ENCODE measurements around the gene DHX57. TPM values are rescaled to one million over a fixed set of nuclear protein-coding genes. Genes with fewer than 3 reads are reported as not detected.
A peak's percentile ranks its signal among the peaks of the same experiment; 100 is the strongest.
"Not testable (repeated sequence)": the region's sequence is repeated elsewhere in the genome, so short reads cannot be mapped to it uniquely, and the experiment has no call there.

Gene DHX57
- total RNA-seq, 1 donor from 2014 or later: 18.6 TPM

- Histone ChIP-seq H3K27ac (ENCODE audit: low read depth, low read length) (no peak overlapping the region), H3K4me3 (ENCODE audit: insufficient read depth, low read depth, low read length) (no peak overlapping the region), H3K79me2 (ENCODE audit: insufficient read depth, low read length) (no peaks in the 10 kb centered on the region), H3K9ac (ENCODE audit: low read length) (no peak overlapping the region), H3K27me3 (ENCODE audit: insufficient read depth, low read length) (no peaks in the 10 kb centered on the region), H3K4me1 (ENCODE audit: insufficient read depth, low read length) (peaks cover 8% of the 10 kb centered on the region), H3K4me2 (ENCODE audit: low read length) (no peak overlapping the region), H4K20me1 (ENCODE audit: insufficient read depth, low read length) (no peaks in the 10 kb centered on the region), H3K36me3 (ENCODE audit: insufficient read depth, low read length) (peaks cover 18% of the 10 kb centered on the region), H2AFZ (ENCODE audit: low read depth, low read length) (no peak overlapping the region), H3K9me3 (ENCODE audit: insufficient read depth, low read depth, low read length) (no peaks in the 10 kb centered on the region)
- Mint-ChIP-seq H3K27ac (ENCODE audit: unreplicated experiment) (no peak overlapping the region), H3K36me3 (ENCODE audit: low read depth, unreplicated experiment) (peaks cover 7% of the 10 kb centered on the region), H3K9me3 (ENCODE audit: unreplicated experiment) (no peaks in the 10 kb centered on the region), H3K27me3 (ENCODE audit: low read depth, unreplicated experiment) (no peaks in the 10 kb centered on the region), H3K4me3 (ENCODE audit: unreplicated experiment) (no peak overlapping the region), H3K4me1 (ENCODE audit: low read depth, unreplicated experiment) (peaks cover 3% of the 10 kb centered on the region)
- DNase-seq (ENCODE audit: low read depth) (no peak), FAIRE-seq (no peak)
- TF ChIP-seq EZH2 (IDR thresholded peaks at IDR 0.05; ENCODE audit: insufficient read depth, low read length) (no peak), CTCF (IDR thresholded peaks at IDR 0.05; ENCODE audit: insufficient read depth, low read depth, low read length) (no peak)
These were observed 45.8 kb downstream of the DHX57 start for GRCh38 chr2:38829971-38830370.

- Histone ChIP-seq H3K9me3 (ENCODE audit: insufficient read depth, low read depth, low read length) (no peaks in the 10 kb centered on the region), H3K36me3 (ENCODE audit: insufficient read depth, low read length) (peaks cover 16% of the 10 kb centered on the region), H3K4me2 (ENCODE audit: low read length) (no peak overlapping the region), H3K4me1 (ENCODE audit: insufficient read depth, low read length) (peaks cover 8% of the 10 kb centered on the region), H3K79me2 (ENCODE audit: insufficient read depth, low read length) (no peaks in the 10 kb centered on the region), H3K27ac (ENCODE audit: low read depth, low read length) (no peak overlapping the region), H3K4me3 (ENCODE audit: insufficient read depth, low read depth, low read length) (no peak overlapping the region), H3K27me3 (ENCODE audit: insufficient read depth, low read length) (no peaks in the 10 kb centered on the region), H4K20me1 (ENCODE audit: insufficient read depth, low read length) (no peaks in the 10 kb centered on the region), H3K9ac (ENCODE audit: low read length) (no peak overlapping the region), H2AFZ (ENCODE audit: low read depth, low read length) (no peak overlapping the region)
- Mint-ChIP-seq H3K9me3 (ENCODE audit: unreplicated experiment) (no peaks in the 10 kb centered on the region), H3K4me1 (ENCODE audit: low read depth, unreplicated experiment) (peaks cover 3% of the 10 kb centered on the region), H3K27ac (ENCODE audit: unreplicated experiment) (peak overlapping the region; percentile 75), H3K36me3 (ENCODE audit: low read depth, unreplicated experiment) (peaks cover 10% of the 10 kb centered on the region), H3K27me3 (ENCODE audit: low read depth, unreplicated experiment) (no peaks in the 10 kb centered on the region), H3K4me3 (ENCODE audit: unreplicated experiment) (no peak overlapping the region)
- DNase-seq (ENCODE audit: low read depth): no peak
- TF ChIP-seq EZH2 (IDR thresholded peaks at IDR 0.05; ENCODE audit: insufficient read depth, low read length) (no peak), CTCF (IDR thresholded peaks at IDR 0.05; ENCODE audit: insufficient read depth, low read depth, low read length) (no peak)
- no peak for FAIRE-seq
These were observed 47.3 kb downstream of the DHX57 start for GRCh38 chr2:38828460-38828859.

- Histone ChIP-seq H3K27ac (ENCODE audit: low read depth, low read length) (peak overlapping the region; percentile 18), H3K4me2 (ENCODE audit: low read length) (peak overlapping the region; percentile 35), H2AFZ (ENCODE audit: low read depth, low read length) (peak overlapping the region; percentile 13), H3K36me3 (ENCODE audit: insufficient read depth, low read length) (peaks cover 20% of the 10 kb centered on the region)
- H3K9me3 ChIP-seq (ENCODE audit: insufficient read depth, low read depth, low read length); H3K4me3 ChIP-seq (ENCODE audit: insufficient read depth, low read depth, low read length); H3K4me1 Mint-ChIP-seq (ENCODE audit: low read depth, unreplicated experiment); H3K4me1 ChIP-seq (ENCODE audit: insufficient read depth, low read length); H4K20me1 ChIP-seq (ENCODE audit: insufficient read depth, low read length); H3K79me2 ChIP-seq (ENCODE audit: insufficient read depth, low read length); H3K27me3 ChIP-seq (ENCODE audit: insufficient read depth, low read length); H3K9ac ChIP-seq (ENCODE audit: low read length); H3K27me3 Mint-ChIP-seq (ENCODE audit: low read depth, unreplicated experiment); FAIRE-seq; H3K9me3 Mint-ChIP-seq (ENCODE audit: unreplicated experiment): not testable (repeated sequence)
- peak; percentile 80 for DNase-seq (ENCODE audit: low read depth)
- Mint-ChIP-seq H3K27ac (ENCODE audit: unreplicated experiment) (peak overlapping the region; percentile 75), H3K4me3 (ENCODE audit: unreplicated experiment) (peak overlapping the region; percentile 40), H3K36me3 (ENCODE audit: low read depth, unreplicated experiment) (peaks cover 15% of the 10 kb centered on the region)
These were observed 48.1 kb downstream of the DHX57 start for GRCh38 chr2:38827539-38828145.

All from astrocyte (in vitro differentiated cells and primary cell).